Measurements from ENCODE around the gene RAB43. TPM values are rescaled to one million over a fixed set of nuclear protein-coding genes. Genes with fewer than 3 reads are reported as not detected.

The RAB43 gene
- polyA plus RNA-seq, 2 of the 4 experiments (the other 2 are of a cell fraction), result 1.6 to 2.9 TPM

- Histone ChIP-seq H3K4me3 (no peak overlapping the region), H3K9me3 (no peaks in the 10 kb centered on the region), H3K4me2 (no peak overlapping the region), H3K4me1 (no peaks in the 10 kb centered on the region), H3K27ac (no peak overlapping the region)
- TF ChIP-seq EHMT2 (IDR thresholded peaks at IDR 0.05; ENCODE audit: low read depth), result no peak
- TF ChIP-seq GATA3 (IDR thresholded peaks at IDR 0.05; ENCODE audit: borderline replicate concordance), result no peak
- TF ChIP-seq ELK1 (IDR thresholded peaks at IDR 0.05; ENCODE audit: low read depth, low read length), result no peak
- TF ChIP-seq CEBPB (IDR thresholded peaks at IDR 0.05), result no peak
- no peak for TF ChIP-seq CTCF (IDR thresholded peaks at IDR 0.05)
- no peak for TF ChIP-seq HMGXB4 (CRISPR knock-in tag; IDR thresholded peaks at IDR 0.05; ENCODE audit: borderline replicate concordance)
- TF ChIP-seq HES2 (IDR thresholded peaks at IDR 0.05), result no peak
- TF ChIP-seq RNF2 (IDR thresholded peaks at IDR 0.05; ENCODE audit: borderline replicate concordance, low read depth), result no peak
- TF ChIP-seq ZC3H11A (IDR thresholded peaks at IDR 0.05), result no peak
- ChIA-PET CTCF (interaction anchor here (1.2 to 1.7 kb wide), 2 partner anchors 8 to 11 kb away, joined by 3 to 7 read pairs; no protein-coding TSS in a partner anchor), POLR2A (no interaction called here)
- 56% methylated on average over 4 of the region's 4 CpGs for WGBS (ENCODE audit: missing lambda C conversion rate)
- FAIRE-seq (no peak), DNase-seq (ENCODE audit: low read depth in 1 of 2, low spot score in 1 of 2) (no peak), ATAC-seq (peak in 1 of 2 experiments; percentile 25; a peak in 1 of 6 replicates)
Observed at GRCh38 chr3:129058441-129059200, 63.0 kb downstream of the RAB43 start.

GRCh38 chr3:129057249-129057648 is 64.4 kb downstream of the RAB43 start:
- 0 out of 3 replicates have a peak, but pooled peaks cover 3% of the 10 kb centered on the region for H3K4me1 ChIP-seq
- DNase-seq (ENCODE audit: low read depth in 1 of 2, low spot score in 1 of 2) (no peak), ATAC-seq (no peak), FAIRE-seq (no peak)
- no peak overlapping the region for H3K4me2 ChIP-seq
- 93% methylated on average over 4 of the region's 4 CpGs for WGBS (ENCODE audit: missing lambda C conversion rate)
- TF ChIP-seq BCL3 (IDR thresholded peaks at IDR 0.05), result no peak
- no peak for TF ChIP-seq MAFK (IDR thresholded peaks at IDR 0.05; ENCODE audit: partially characterized antibody)
- ChIA-PET POLR2A (no interaction called here), CTCF (interaction anchor here (1.7 kb wide), 1 partner anchor 12 kb away, joined by 7 read pairs; no protein-coding TSS in a partner anchor)
- no peak overlapping the region for H3K27ac ChIP-seq
- H3K4me3 ChIP-seq, result no peak overlapping the region
- H3K9me3 ChIP-seq, result no peaks in the 10 kb centered on the region

- DNase-seq (ENCODE audit: low read depth in 1 of 2, low spot score in 1 of 2), result no peak
- Histone ChIP-seq H3K9me3 (no peaks in the 10 kb centered on the region), H3K4me1 (0 out of 3 replicates have a peak, but pooled peaks cover 3% of the 10 kb centered on the region), H3K4me3 (no peak overlapping the region), H3K27ac (no peak overlapping the region), H3K4me2 (no peak overlapping the region)
- ATAC-seq, result peak in 1 of 2 experiments; percentile 8; a peak in 2 of 6 replicates
- ChIA-PET POLR2A (no interaction called here), CTCF (interaction anchor here (1.7 kb wide), 1 partner anchor 189 kb away, joined by 5 read pairs; no protein-coding TSS in a partner anchor)
- no peak for FAIRE-seq
- 51% methylated on average over 9 of the region's 9 CpGs for whole genome bisulfite sequencing (ENCODE audit: missing lambda C conversion rate)
- TF ChIP-seq ELK1 (IDR thresholded peaks at IDR 0.05; ENCODE audit: low read depth, low read length), result no peak
- TF ChIP-seq REST (IDR thresholded peaks at IDR 0.05), result no peak
- TF ChIP-seq RARB (CRISPR knock-in tag; IDR thresholded peaks at IDR 0.05), result no peak
- TF ChIP-seq RNF2 (IDR thresholded peaks at IDR 0.05; ENCODE audit: borderline replicate concordance, low read depth), result no peak
- no peak for TF ChIP-seq RCOR1 (IDR thresholded peaks at IDR 0.05; ENCODE audit: low read depth, low read length)
- TF ChIP-seq GATA3 (IDR thresholded peaks at IDR 0.05; ENCODE audit: borderline replicate concordance), result no peak
- no peak for TF ChIP-seq ESRRA (IDR thresholded peaks at IDR 0.05; ENCODE audit: borderline replicate concordance, low read length)
- TF ChIP-seq CBX8 (IDR thresholded peaks at IDR 0.05), result no peak
- no peak for TF ChIP-seq EP300 (IDR thresholded peaks at IDR 0.05)
Observed at GRCh38 chr3:129056451-129057173, 65.0 kb downstream of the RAB43 start.
